Renal pelvis (tissue), 4 donors: ENCODE measurements around the gene CNGA2. TPM values are rescaled to one million over a fixed set of nuclear protein-coding genes. Genes with fewer than 3 reads are reported as not detected.

Source experiments
- DNase-seq: peaks from one replicate; pipeline ENCODE4 v3.0.0-alpha.2; 2013
- polyA plus RNA-seq, 3 donors: library from polyadenylated mRNA; unstranded; fragments of 120-200 nt; gene quantifications; one replicate each; pipeline ENCODE4 v1.2.1, GENCODE V29; 2013; ENCODE audit not compliant: insufficient read length in 3 of 3

The CNGA2 gene
- polyA plus RNA-seq, 3 donors: not detected

- DNase-seq: no peak
These were observed 18.3 kb downstream of the CNGA2 start for GRCh38 chrX:151752847-151753246.

- peak; percentile 15 for DNase-seq
These were observed 18.9 kb downstream of the CNGA2 start for GRCh38 chrX:151753313-151754046.

GRCh38 chrX:151754047-151754429 lies 19.5 kb downstream of the CNGA2 start:
- DNase-seq: no peak

GRCh38 chrX:151754641-151755215 lies 20.2 kb downstream of the CNGA2 start:
- peak; percentile 21 for DNase-seq

- no peak for DNase-seq
These were observed 24.6 kb downstream of the CNGA2 start for GRCh38 chrX:151759041-151759708.

GRCh38 chrX:151762802-151763201 lies 28.3 kb downstream of the CNGA2 start:
- no peak for DNase-seq

GRCh38 chrX:151763711-151764110 lies 29.2 kb downstream of the CNGA2 start:
- no peak for DNase-seq

GRCh38 chrX:151765026-151765425 lies 30.5 kb downstream of the CNGA2 start:
- DNase-seq: no peak

- DNase-seq: no peak
These were observed 37.2 kb downstream of the CNGA2 start for GRCh38 chrX:151771726-151772125.

- DNase-seq: no peak
These were observed 38.9 kb downstream of the CNGA2 start for GRCh38 chrX:151773434-151773833.

GRCh38 chrX:151774421-151774820 lies 39.9 kb downstream of the CNGA2 start:
- no peak for DNase-seq

GRCh38 chrX:151776181-151776731 lies 41.7 kb downstream of the CNGA2 start:
- no peak for DNase-seq

GRCh38 chrX:151776936-151777335 lies 42.4 kb downstream of the CNGA2 start:
- no peak for DNase-seq

- DNase-seq: no peak
These were observed 44.7 kb downstream of the CNGA2 start for GRCh38 chrX:151779258-151779657.

GRCh38 chrX:151780621-151781020 lies 46.1 kb downstream of the CNGA2 start:
- no peak for DNase-seq

- no peak for DNase-seq
These were observed 54.7 kb downstream of the CNGA2 start for GRCh38 chrX:151789179-151789800.

- DNase-seq: no peak
These were observed 56.1 kb downstream of the CNGA2 start for GRCh38 chrX:151790481-151791160.

- no peak for DNase-seq
These were observed 57.4 kb downstream of the CNGA2 start for GRCh38 chrX:151791961-151792360.

- no peak for DNase-seq
These were observed 58.0 kb downstream of the CNGA2 start for GRCh38 chrX:151792505-151792904.

GRCh38 chrX:151793886-151794285 lies 59.3 kb downstream of the CNGA2 start:
- no peak for DNase-seq
